HG03159 (cell line): ENCODE results near the gene CRB2.

ENCODE experiments used
- ATAC-seq: cut with Tn5 transposase; IDR thresholded peaks from one replicate; pipeline ENCODE4 v1.9.1; 2021; ENCODE audit warnings: mild to moderate bottlenecking, moderate library complexity; ENCODE audit not compliant: unreplicated experiment

The CRB2 gene

DNA sequence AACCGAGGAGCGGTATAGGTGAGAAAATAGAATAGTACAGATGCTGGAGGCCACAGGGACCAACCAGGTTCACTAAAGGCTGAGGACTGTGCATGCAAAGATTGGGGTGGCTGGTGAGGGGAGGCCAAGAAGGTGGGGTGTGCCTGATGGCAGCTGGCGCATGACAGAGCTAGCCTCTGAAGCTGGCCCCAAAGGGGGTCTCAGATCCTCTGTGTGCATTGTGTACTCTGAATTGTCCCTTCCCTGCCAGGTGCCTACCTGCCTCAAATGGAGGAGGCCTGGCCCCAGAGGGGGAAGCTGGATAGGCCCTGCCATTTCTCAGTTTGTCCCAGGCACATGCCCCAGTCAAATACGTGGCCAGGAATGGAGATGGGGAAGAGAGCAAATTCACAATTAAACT lies 63.1 kb downstream of the CRB2 start:
- no peak for ATAC-seq

DNA sequence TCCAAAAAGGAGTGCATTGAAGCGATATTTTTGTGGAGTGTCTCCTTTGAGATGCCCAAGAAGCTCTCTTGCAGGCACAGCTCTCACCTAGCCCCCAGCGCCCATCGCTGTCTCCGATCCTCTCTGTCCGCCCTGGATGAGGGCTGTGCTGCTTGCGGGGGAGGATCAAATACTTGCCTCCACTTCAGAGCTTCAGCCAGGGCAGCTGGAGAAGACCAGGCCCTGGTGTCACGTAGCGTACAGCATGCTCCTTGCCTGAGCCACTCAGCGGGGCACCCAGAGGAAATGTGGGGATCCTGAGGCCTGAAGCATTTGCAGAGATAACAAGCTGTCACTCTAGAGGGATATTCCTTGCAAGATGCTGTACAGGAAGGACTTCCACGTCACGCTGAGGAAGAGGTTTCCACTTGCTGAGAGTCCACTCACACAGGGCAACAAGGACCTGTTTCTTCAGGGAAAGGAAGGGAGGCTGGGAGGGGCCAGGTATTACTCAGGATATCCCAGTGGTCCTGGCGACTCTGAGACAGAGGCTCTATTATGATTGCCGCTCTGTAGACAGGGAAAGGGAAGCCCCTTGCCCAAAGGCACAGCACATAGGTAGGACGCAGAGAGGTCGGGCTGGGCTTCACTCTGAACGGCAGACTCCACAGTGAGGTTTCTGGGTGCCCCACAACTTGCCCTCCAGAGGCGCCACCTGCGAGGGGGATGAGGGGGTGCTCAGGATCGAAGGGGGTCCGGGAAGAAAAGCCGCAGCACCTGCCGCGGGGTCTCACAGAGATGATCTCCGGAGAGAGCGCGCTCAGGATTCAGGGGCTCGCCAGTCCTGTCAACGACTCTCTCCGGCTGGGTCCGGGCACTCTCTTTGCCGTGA lies 64.0 kb downstream of the CRB2 start:
- ATAC-seq: no peak

DNA sequence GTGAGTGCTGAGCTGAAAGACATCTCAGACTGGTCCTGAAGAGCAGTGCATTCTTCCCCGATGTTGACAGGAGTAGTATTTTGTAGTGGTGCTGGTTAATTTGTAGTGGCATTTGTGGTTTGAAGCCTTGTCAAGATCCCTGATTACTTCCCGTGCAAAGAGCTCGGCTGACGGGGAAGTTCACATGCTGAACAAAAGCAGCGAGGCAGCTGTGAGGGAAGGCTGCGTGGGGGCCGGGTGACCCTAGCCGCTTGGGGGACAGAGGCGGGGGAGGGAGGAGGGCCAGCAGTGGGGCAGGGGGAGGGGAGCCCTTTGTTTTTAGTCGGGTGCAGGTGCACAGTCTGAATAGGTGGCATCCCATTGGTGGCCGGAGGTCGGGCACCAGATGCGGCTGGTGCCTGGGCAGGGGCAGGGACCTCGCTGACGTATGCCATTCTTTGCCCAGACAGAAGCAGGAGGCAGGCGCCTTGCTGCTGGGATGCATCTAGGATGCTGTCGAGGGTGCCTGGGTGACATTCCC lies 64.7 kb downstream of the CRB2 start:
- ATAC-seq: no peak

DNA sequence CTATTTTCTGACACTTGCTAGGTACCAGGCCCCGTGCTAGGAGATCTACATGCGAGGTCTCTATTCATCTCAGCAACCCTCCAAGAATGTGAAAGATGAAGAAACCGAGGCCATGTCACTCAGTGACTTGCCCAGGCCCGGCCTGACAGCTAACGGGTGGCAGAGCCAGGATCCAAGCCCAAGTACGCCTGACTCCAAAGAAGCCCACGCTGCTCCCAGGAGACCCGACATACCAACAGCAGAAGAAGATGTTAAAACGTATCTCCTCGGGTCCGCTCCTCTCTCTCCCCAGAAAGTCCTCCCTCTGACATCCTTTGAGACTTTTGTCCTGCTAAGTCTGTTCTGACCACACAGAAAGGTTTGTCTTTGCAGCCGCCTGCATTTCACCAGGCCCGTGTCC lies 65.2 kb downstream of the CRB2 start:
- ATAC-seq: no peak

DNA sequence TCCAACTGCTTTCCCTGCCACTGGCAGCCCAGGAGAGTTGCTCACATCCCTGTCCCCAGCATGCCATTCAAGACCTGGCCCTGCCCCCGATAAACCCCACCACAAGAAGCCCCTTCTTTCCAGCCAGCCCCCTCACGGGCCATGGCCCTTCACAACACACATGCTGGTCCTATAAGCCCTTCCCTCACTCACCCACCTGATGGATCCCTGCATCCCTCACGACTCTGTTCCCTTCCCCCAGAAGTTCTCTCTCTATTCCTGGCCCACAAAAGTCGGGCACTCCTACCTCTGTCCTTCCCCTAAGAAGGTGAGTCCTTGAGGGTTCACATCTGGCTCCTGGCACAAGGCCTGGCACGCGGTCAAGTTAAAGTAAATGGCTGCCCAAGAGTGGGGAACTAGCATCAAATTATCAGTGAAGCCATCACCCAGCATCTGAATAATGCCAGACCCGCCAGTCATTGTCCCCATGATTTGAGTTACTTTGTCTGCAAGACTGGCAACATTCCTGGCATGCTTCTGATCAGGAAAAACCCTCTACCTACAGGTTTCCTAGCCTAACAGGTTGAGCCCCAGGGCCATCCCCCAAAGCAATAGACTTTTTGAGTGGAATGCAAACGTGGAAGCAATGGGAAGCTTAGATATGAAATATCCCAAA lies 65.9 kb downstream of the CRB2 start:
- no peak for ATAC-seq

DNA sequence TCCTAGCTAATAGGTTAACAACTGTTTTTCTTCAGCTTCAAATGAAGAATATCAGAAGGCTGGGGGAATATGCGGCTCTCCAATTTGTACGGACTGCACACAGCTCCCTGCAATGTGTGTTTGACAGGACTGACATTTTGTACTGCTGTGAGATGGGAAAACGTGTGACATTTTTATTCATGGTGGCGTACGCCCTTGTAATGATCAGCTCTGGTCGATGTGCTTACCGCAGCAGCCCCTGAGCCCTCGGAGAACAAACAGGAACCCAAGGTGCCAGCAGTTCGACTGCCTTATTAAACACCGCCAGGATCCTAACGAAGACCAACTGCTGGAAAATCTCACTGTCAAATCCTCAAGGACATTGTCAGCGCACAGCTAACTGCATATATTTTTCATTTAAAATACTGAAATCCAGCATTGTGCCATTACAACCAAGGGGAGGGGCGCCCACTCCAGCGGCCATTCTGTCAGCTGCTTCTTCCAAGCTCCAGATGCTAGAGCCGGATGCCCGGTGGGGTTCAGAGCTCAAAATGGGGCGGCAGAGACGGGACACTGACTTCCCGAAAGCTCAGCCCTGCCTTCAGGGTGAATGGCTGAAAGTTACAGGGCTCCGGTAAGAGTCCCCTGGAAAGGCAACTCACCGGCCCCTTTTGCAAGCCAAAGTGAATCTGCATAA lies 66.8 kb downstream of the CRB2 start:
- no peak for ATAC-seq

DNA sequence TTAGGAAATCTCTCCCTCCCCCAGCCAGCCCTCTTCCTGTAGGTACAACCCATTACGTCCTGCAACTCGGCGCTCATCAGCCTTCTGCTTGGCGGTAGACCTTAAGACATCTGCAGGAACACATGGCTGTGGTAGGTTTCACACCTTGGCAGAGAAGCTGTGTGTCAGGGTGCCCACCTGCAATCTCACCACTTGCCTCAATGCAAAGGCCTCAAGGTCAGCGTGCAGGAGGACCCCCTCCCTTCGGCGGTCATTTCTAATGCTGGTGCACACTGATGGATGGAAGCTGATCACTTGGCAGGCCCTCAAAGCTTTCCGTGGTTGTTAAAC lies 67.3 kb downstream of the CRB2 start:
- no peak for ATAC-seq

DNA sequence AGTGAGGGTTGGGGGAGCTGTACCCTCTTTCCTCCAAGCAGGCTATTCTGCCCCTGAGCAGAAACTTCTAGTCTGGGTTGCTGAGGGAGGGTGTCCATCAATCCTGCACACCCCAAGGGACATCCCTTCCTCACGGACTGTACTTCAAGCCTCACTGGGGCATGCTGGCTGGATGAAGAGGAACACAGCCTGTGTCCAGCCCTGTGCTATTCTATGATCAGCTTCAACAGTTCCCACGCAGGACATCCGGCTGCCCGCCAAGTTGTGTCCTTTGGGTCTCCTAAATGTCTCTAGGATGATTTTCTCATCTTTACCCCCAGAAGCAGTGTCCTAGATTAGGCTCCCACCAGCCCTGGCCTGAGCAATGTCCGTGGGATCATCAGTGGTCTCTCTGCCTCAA lies 68.1 kb downstream of the CRB2 start:
- no peak for ATAC-seq

DNA sequence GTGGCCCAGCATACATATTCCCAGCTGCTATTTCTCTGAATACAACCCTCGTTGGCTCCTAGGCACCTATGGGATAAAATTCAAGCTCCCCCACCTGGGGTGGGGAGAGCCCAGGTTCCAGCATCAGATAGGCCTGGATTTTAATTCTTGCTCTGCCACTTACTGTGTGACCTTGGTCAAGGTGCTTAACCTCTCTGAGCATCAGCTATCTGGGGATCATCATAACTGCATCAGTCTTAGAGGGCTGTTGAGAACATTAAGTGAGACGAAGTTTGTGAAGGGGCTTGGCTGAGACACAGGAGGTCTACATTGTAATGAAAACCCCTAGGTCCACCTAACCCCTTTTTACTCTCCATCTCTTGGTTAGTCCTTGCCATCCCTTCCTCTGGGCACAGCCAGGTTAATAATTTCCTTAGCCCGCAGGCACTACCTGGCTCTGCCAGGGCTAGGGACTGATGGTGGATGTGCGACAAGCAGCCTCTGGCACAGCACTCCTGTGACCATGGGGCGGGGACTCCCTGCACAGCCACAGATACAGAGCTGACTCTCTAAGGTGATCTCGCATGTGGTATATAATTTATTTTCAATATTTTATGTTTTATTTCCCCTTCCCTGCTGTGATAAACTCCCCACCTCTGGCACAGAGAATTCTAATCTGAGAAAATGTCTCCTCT lies 68.7 kb downstream of the CRB2 start:
- ATAC-seq: no peak

DNA sequence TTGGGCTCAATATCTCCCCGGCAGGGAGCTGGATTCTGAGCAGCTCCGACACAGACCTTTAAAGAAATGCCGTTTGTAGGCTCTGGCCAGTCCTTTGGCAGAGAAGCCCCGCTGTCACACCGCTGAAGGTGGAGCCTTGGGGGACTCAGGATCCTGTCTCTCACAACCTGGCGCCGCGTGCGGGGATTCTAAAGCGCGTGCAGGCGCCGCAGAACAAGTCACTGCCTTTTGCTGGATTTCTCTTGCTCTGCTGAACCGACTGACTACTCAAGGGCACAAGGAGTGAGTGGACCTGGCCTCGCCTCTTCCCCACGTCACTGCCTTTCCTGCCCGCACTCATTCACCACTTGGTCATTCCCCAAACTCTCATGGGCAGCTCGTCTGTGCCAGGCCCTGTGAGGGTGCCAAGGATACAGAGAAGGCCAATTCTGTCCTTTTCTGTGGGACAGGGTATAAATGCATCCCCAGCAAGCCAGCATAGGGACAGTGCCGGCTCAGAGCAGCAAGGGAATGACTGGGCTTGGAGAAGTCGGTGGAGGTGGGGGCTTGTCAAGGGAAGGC lies 69.3 kb downstream of the CRB2 start:
- ATAC-seq: no peak

DNA sequence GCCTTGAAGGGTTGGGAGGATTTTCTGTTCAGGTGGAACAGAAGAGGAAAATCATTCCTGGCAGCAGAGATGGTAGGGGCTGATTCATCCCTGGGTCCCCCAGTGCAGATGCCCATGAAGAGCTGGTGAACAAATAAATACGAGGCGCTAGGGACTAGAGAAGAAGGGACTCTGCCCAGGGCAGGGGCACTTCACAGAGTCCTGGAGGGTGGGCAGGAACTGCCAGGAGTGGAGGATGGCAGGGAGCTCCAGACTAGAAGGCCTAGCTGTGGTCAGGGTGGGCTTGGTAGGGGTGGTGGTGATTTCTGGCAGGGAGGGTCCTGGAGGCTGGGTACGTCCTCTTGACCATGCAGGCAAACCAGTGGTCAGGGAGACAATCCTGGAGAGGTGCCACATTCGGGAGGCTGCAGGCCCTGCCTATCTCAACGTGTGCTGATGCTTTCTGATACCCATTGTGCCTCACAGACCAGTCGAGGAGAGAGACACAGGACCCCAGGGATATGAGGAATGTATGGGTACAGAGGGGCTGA lies 69.9 kb downstream of the CRB2 start:
- ATAC-seq: no peak

DNA sequence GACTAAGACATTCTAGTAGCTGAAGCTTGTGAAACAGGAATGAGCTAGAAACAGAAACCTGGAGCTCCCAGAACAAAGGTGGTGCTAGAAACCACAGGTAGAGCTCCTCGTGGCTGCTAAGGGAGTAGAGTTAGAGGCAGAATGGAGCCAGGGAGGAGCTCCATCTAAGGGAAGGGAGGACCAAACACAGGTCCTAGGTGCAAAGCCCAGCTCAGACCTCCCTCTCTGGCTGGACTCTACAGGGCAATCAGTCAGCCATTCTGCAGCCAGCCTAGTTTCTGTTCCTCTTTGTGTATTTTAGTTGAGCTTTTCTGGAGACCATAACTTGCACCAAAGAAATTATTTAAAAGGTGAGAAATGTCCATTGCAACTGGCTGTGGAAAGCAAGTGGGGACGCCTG lies 70.4 kb downstream of the CRB2 start:
- no peak for ATAC-seq
